ENCODE results near the gene CROCC2. TPM values are rescaled to one million over a fixed set of nuclear protein-coding genes. Genes with fewer than 3 reads are reported as not detected.
A peak's percentile ranks its signal among the peaks of the same experiment; 100 is the strongest.

CROCC2 gene
- total and polyA plus RNA-seq, 2 of the 13 experiments (the other 11 are each of a cell fraction or from before 2014, with no cell fraction given), result not detected

DNA sequence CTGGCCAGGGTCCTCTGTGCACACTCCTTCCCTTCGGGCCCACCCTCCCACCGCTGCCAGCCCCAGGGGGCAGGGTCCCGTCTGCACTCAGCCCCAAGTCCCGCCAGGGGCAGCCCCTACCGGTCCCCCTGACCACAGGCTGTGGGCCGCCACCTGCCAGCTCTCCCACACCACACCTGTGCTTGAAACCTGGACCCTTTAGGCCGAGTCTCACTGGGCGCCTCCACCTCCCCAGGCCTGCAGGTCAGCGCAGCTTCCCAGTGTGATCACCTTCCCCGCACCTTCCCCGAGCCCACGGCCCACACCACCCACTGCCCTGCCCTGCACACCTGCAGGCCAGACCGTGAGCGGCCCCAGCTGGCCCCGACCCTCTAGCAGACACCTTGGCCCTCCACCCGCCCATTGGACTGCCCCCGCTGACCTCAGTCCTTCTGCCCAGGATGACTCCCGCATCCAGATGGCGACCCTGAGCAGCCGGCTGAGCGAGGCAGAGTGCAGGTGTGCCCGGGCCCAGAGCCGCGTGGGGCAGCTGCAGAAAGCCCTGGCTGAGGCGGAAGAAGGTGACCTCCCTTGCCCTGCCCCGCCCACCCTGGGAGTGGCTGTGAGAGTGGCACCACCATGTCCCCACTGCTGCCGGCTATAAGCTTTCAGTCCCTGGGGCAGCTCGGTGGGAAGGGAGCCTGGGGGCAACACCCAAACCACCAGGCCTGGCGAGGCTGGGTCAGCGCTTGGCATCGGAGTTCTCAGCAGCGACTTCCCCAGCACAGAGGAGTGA, 61.0 kb downstream of the CROCC2 start (continued):
- TF ChIP-seq SOX13 (IDR thresholded peaks at IDR 0.05), result no peak
- TF ChIP-seq SOX13 (CRISPR knock-in tag; conservative IDR thresholded peaks at IDR 0.05 in 1 of 2, IDR thresholded peaks at IDR 0.05 in 1 of 2), result no peak
- TF ChIP-seq ONECUT2 (CRISPR knock-in tag; IDR thresholded peaks at IDR 0.05), result no peak
- TF ChIP-seq POLR2A (IDR thresholded peaks at IDR 0.05; ENCODE audit: insufficient read depth in 1 of 2, low read depth in 2 of 2, low read length in 2 of 2), result no peak
- TF ChIP-seq, protein P1, sequence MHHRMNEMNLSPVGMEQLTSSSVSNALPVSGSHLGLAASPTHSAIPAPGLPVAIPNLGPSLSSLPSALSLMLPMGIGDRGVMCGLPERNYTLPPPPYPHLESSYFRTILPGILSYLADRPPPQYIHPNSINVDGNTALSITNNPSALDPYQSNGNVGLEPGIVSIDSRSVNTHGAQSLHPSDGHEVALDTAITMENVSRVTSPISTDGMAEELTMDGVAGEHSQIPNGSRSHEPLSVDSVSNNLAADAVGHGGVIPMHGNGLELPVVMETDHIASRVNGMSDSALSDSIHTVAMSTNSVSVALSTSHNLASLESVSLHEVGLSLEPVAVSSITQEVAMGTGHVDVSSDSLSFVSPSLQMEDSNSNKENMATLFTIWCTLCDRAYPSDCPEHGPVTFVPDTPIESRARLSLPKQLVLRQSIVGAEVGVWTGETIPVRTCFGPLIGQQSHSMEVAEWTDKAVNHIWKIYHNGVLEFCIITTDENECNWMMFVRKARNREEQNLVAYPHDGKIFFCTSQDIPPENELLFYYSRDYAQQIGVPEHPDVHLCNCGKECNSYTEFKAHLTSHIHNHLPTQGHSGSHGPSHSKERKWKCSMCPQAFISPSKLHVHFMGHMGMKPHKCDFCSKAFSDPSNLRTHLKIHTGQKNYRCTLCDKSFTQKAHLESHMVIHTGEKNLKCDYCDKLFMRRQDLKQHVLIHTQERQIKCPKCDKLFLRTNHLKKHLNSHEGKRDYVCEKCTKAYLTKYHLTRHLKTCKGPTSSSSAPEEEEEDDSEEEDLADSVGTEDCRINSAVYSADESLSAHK (CRISPR knock-in tag; IDR thresholded peaks at IDR 0.05; ENCODE audit: borderline replicate concordance), result no peak
- no peak for TF ChIP-seq EP300 (IDR thresholded peaks at IDR 0.05; ENCODE audit: low read depth in 2 of 2, low read length in 2 of 2)
- TF ChIP-seq EP300 (CRISPR knock-in tag; IDR thresholded peaks at IDR 0.05; ENCODE audit: borderline replicate concordance), result no peak
- no peak for TF ChIP-seq ZNF207 (IDR thresholded peaks at IDR 0.05; ENCODE audit: borderline replicate concordance)
- TF ChIP-seq ZFP1 (CRISPR knock-in tag; IDR thresholded peaks at IDR 0.05), result no peak
- TF ChIP-seq ZNF234 (CRISPR knock-in tag; conservative IDR thresholded peaks at IDR 0.05), result no peak
- no peak for TF ChIP-seq ARNTL (CRISPR knock-in tag; IDR thresholded peaks at IDR 0.05)
- TF ChIP-seq ZNF317 (CRISPR knock-in tag; IDR thresholded peaks at IDR 0.05), result peak; percentile 49; the same call in 1 of the 2 replicates
- no peak for TF ChIP-seq ZNF20 (CRISPR knock-in tag; IDR thresholded peaks at IDR 0.05)
- no peak for TF ChIP-seq THAP9 (CRISPR knock-in tag; IDR thresholded peaks at IDR 0.05; ENCODE audit: borderline replicate concordance)
- TF ChIP-seq ZFP41 (CRISPR knock-in tag; IDR thresholded peaks at IDR 0.05; ENCODE audit: borderline replicate concordance), result no peak
- TF ChIP-seq ZMAT3 (CRISPR knock-in tag; conservative IDR thresholded peaks at IDR 0.05), result no peak
- no peak for TF ChIP-seq KDM4B (CRISPR knock-in tag; IDR thresholded peaks at IDR 0.05)
- TF ChIP-seq, protein P2, sequence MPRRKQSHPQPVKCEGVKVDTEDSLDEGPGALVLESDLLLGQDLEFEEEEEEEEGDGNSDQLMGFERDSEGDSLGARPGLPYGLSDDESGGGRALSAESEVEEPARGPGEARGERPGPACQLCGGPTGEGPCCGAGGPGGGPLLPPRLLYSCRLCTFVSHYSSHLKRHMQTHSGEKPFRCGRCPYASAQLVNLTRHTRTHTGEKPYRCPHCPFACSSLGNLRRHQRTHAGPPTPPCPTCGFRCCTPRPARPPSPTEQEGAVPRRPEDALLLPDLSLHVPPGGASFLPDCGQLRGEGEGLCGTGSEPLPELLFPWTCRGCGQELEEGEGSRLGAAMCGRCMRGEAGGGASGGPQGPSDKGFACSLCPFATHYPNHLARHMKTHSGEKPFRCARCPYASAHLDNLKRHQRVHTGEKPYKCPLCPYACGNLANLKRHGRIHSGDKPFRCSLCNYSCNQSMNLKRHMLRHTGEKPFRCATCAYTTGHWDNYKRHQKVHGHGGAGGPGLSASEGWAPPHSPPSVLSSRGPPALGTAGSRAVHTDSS (CRISPR knock-in tag; conservative IDR thresholded peaks at IDR 0.05), result no peak
- no peak for TF ChIP-seq TGIF2 (CRISPR knock-in tag; IDR thresholded peaks at IDR 0.05)
- no peak for TF ChIP-seq ZFAT (CRISPR knock-in tag; conservative IDR thresholded peaks at IDR 0.05)
- no peak for TF ChIP-seq MTA3 (CRISPR knock-in tag; IDR thresholded peaks at IDR 0.05)
- TF ChIP-seq CENPT (CRISPR knock-in tag; IDR thresholded peaks at IDR 0.05; ENCODE audit: low read depth), result no peak
- 0 out of 2 replicates have a peak, but pooled peaks have one; percentile 46 for TF ChIP-seq ZNF44 (CRISPR knock-in tag; IDR thresholded peaks at IDR 0.05)

Data from HepG2 (cell line).